Measurements from ENCODE around the gene LPP.

GRCh38 chr3:188617988-188618701, 464.2 kb downstream of the LPP start:
- TF ChIP-seq CTCF (IDR thresholded peaks at IDR 0.05; ENCODE audit: insufficient read depth, low read length, poor library complexity, severe bottlenecking): no peak
- TF ChIP-seq EZH2phosphoT487 (conservative IDR thresholded peaks at IDR 0.05; ENCODE audit: low read length): no peak

All from SU-DHL-6 (cell line).